Right renal cortex interstitium (tissue), 3 donors: ENCODE measurements around the gene THPO. TPM values are rescaled to one million over a fixed set of nuclear protein-coding genes. Genes with fewer than 3 reads are reported as not detected.
A peak's percentile ranks its signal among the peaks of the same experiment; 100 is the strongest.
"Not testable (repeated sequence)": the region's sequence is repeated elsewhere in the genome, so short reads cannot be mapped to it uniquely, and the experiment has no call there.

Experiments used
- DNase-seq, 3 donors: peaks; one replicate each; pipeline ENCODE4 v3.0.0-alpha.2; 2013; ENCODE audit warnings: low read depth in 3 of 3, low spot score in 2 of 3
- polyA plus RNA-seq, 3 donors: library from polyadenylated mRNA; unstranded; fragments of 120-200 nt; gene quantifications; one replicate each; pipeline ENCODE4 v1.2.1, GENCODE V29; 2013; ENCODE audit not compliant: insufficient read length in 3 of 3

THPO gene
- polyA plus RNA-seq, 3 donors: 2.0 to 3.1 (median 2.4) TPM

- no peak for DNase-seq
These were observed 25.0 kb downstream of the THPO start for GRCh38 chr3:184352897-184353545.

GRCh38 chr3:184352149-184352785 is 25.7 kb downstream of the THPO start:
- no peak for DNase-seq

- no peak for DNase-seq
These were observed 26.4 kb downstream of the THPO start for GRCh38 chr3:184351511-184352148.

GRCh38 chr3:184350618-184351017 is 27.4 kb downstream of the THPO start:
- no peak for DNase-seq

GRCh38 chr3:184349563-184350470 is 28.2 kb downstream of the THPO start:
- DNase-seq: no peak

- DNase-seq: no peak
These were observed 30.0 kb downstream of the THPO start for GRCh38 chr3:184348057-184348382.

- no peak for DNase-seq
These were observed 30.5 kb downstream of the THPO start for GRCh38 chr3:184347321-184348056.

GRCh38 chr3:184346480-184347190 is 31.4 kb downstream of the THPO start:
- DNase-seq: no peak

- peak in 1 of 3 donors; percentile 34 for DNase-seq
These were observed 32.5 kb downstream of the THPO start for GRCh38 chr3:184345317-184346144.

GRCh38 chr3:184344579-184345316 is 33.3 kb downstream of the THPO start:
- DNase-seq: no peak

GRCh38 chr3:184343200-184343876 is 34.7 kb downstream of the THPO start:
- DNase-seq: no peak

- no peak for DNase-seq
These were observed 36.1 kb downstream of the THPO start for GRCh38 chr3:184341925-184342324.

GRCh38 chr3:184339451-184340135 is 38.4 kb downstream of the THPO start:
- DNase-seq: not testable (repeated sequence)

- no peak for DNase-seq
These were observed 39.0 kb downstream of the THPO start for GRCh38 chr3:184339001-184339400.

GRCh38 chr3:184338511-184338945 is 39.5 kb downstream of the THPO start:
- DNase-seq: no peak

GRCh38 chr3:184337981-184338380 is 40.0 kb downstream of the THPO start:
- DNase-seq: no peak

GRCh38 chr3:184337399-184337714 is 40.6 kb downstream of the THPO start, which contains the start of gene FAM131A:
TSS of gene FAM131A (plus strand) at chr3:184337600. CDS start at chr3:184337631, 31 bp downstream.
- DNase-seq: no peak
